Panc1 (cell line): ENCODE results near the gene ZNF362.

Source experiments
- POLR2AphosphoS5 ChIP-seq: IDR thresholded peaks from 2 replicates; pipeline ENCODE4 v1.6.1; 2012; ENCODE audit warnings: mild to moderate bottlenecking, low read depth, low read length, moderate library complexity
- SIN3A ChIP-seq: IDR thresholded peaks from 2 replicates; pipeline ENCODE4 v1.6.1; 2012; ENCODE audit warnings: low read depth, mild to moderate bottlenecking, low read length, moderate library complexity, borderline replicate concordance; ENCODE audit not compliant: insufficient read depth
- TF ChIP-seq, protein P1 (sequence below): fragments of 450-650 bp; IDR thresholded peaks from 2 replicates; pipeline ENCODE4 v1.5.1; 2017; ENCODE audit warnings: mild to moderate bottlenecking

DNA sequence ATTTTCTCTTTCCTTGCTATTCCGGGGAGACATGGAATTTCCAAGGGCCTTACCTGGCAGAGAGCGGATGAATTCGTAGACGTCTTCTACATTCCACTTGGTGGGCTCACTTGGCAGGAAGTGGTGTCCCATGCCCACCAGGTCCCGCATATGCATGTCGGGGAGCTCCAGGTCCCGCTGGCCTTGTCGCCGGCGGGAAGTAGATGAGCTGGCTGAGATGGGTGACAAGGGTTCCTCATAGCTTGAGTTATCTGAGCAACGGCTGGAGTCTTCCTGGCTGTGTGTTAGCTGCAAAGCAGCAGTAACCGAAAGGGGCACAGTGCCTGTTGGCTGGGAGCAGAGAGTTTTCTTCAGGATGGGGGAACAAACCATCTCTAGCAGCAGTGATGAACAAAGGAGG lies 72.5 kb downstream of the ZNF362 start:
- TF ChIP-seq, protein P1, sequence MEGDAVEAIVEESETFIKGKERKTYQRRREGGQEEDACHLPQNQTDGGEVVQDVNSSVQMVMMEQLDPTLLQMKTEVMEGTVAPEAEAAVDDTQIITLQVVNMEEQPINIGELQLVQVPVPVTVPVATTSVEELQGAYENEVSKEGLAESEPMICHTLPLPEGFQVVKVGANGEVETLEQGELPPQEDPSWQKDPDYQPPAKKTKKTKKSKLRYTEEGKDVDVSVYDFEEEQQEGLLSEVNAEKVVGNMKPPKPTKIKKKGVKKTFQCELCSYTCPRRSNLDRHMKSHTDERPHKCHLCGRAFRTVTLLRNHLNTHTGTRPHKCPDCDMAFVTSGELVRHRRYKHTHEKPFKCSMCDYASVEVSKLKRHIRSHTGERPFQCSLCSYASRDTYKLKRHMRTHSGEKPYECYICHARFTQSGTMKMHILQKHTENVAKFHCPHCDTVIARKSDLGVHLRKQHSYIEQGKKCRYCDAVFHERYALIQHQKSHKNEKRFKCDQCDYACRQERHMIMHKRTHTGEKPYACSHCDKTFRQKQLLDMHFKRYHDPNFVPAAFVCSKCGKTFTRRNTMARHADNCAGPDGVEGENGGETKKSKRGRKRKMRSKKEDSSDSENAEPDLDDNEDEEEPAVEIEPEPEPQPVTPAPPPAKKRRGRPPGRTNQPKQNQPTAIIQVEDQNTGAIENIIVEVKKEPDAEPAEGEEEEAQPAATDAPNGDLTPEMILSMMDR = no peak
- TF ChIP-seq POLR2AphosphoS5 = no peak
- no peak for TF ChIP-seq SIN3A
